IPS DF 6.9 (cell line): ENCODE measurements around the gene GNAS-AS1.

Source experiments
- DNase-seq: peaks from one replicate; pipeline ENCODE4 v3.0.0-alpha.2; 2013; ENCODE audit warnings: low read depth, low spot score
- H3K27ac ChIP-seq: one replicate; pipeline ENCODE4 v1.5.1; 2013; ENCODE audit warnings: low read length, control low read depth
- H3K27me3 ChIP-seq: 2 replicates; pipeline ENCODE4 v1.6.1; 2013; ENCODE audit warnings: mild to moderate bottlenecking, low read length; ENCODE audit not compliant: control insufficient read depth, insufficient read depth
- H3K36me3 ChIP-seq: 2 replicates; pipeline ENCODE4 v1.6.1; 2013; ENCODE audit warnings: low read length; ENCODE audit not compliant: control insufficient read depth, insufficient read depth
- H3K4me1 ChIP-seq: 2 replicates; pipeline ENCODE4 v1.6.1; 2013; ENCODE audit warnings: low read length; ENCODE audit not compliant: control insufficient read depth, insufficient read depth
- H3K4me3 ChIP-seq: 2 replicates; pipeline ENCODE4 v1.5.1; 2013; ENCODE audit warnings: mild to moderate bottlenecking, low read length
- H3K9me3 ChIP-seq: 2 replicates; pipeline ENCODE4 v1.6.1; 2013; ENCODE audit warnings: low read length, inconsistent platforms; ENCODE audit not compliant: control insufficient read depth, insufficient read depth
- WGBS: extraction: QIAGEN DNeasy Blood & Tissue Kit; methylation state at CpG from one replicate; pipeline ENCODE4 v1.1.7; 2013; ENCODE audit warnings: mixed read lengths, missing lambda C conversion rate; ENCODE audit not compliant: insufficient read length, insufficient coverage; 5-methylcytosine and 5-hydroxymethylcytosine counted together

Gene GNAS-AS1

GRCh38 chr20:58795181-58795922 is 55.4 kb downstream of the GNAS-AS1 start:
- Histone ChIP-seq H3K4me1 (peaks cover 2% of the 10 kb centered on the region), H3K36me3 (no peaks in the 10 kb centered on the region), H3K9me3 (no peaks in the 10 kb centered on the region), H3K27ac (no peak overlapping the region), H3K27me3 (no peaks in the 10 kb centered on the region), H3K4me3 (no peak overlapping the region)
- no peak for DNase-seq
- no CpG with 5 or more reads among the region's 20 CpGs for WGBS

GRCh38 chr20:58794510-58795180 is 56.1 kb downstream of the GNAS-AS1 start:
- no CpG with 5 or more reads among the region's 19 CpGs for WGBS
- Histone ChIP-seq H3K27me3 (no peaks in the 10 kb centered on the region), H3K36me3 (no peaks in the 10 kb centered on the region)

GRCh38 chr20:58793512-58794420 is 56.9 kb downstream of the GNAS-AS1 start:
- WGBS: no CpG with 5 or more reads among the region's 29 CpGs

More at GRCh38 chr20:58794510-58795180, 56.1 kb downstream of the GNAS-AS1 start:
- Histone ChIP-seq H3K9me3 (no peaks in the 10 kb centered on the region), H3K27ac (no peak overlapping the region), H3K4me1 (no peaks in the 10 kb centered on the region; the same call in 1 of the 2 replicates), H3K4me3 (no peak overlapping the region)
- no peak for DNase-seq

GRCh38 chr20:58792426-58792825 is 58.3 kb downstream of the GNAS-AS1 start:
- WGBS: no CpG with 5 or more reads among the region's 7 CpGs
- Histone ChIP-seq H3K36me3 (no peaks in the 10 kb centered on the region), H3K4me3 (no peak overlapping the region), H3K4me1 (no peaks in the 10 kb centered on the region; the same call in 1 of the 2 replicates), H3K27me3 (no peaks in the 10 kb centered on the region), H3K27ac (no peak overlapping the region), H3K9me3 (no peaks in the 10 kb centered on the region)
- DNase-seq: no peak

More at GRCh38 chr20:58793512-58794420, 56.9 kb downstream of the GNAS-AS1 start:
- no peaks in the 10 kb centered on the region for H3K9me3 ChIP-seq
- no peak for DNase-seq
- no peaks in the 10 kb centered on the region for H3K27me3 ChIP-seq
- no peak overlapping the region for H3K4me3 ChIP-seq
- H3K4me1 ChIP-seq: no peaks in the 10 kb centered on the region; the same call in 1 of the 2 replicates
- H3K27ac ChIP-seq: no peak overlapping the region
- H3K36me3 ChIP-seq: no peaks in the 10 kb centered on the region

GRCh38 chr20:58791286-58791685 is 59.4 kb downstream of the GNAS-AS1 start:
- no CpG with 5 or more reads among the region's 7 CpGs for WGBS
- no peak overlapping the region for H3K27ac ChIP-seq
- H3K9me3 ChIP-seq: no peaks in the 10 kb centered on the region
- H3K27me3 ChIP-seq: no peaks in the 10 kb centered on the region
- H3K4me3 ChIP-seq: no peak overlapping the region
- no peak for DNase-seq
- H3K36me3 ChIP-seq: no peaks in the 10 kb centered on the region
- no peaks in the 10 kb centered on the region for H3K4me1 ChIP-seq

GRCh38 chr20:58790454-58790853 is 60.2 kb downstream of the GNAS-AS1 start:
- DNase-seq: no peak
- Histone ChIP-seq H3K27ac (no peak overlapping the region), H3K27me3 (no peaks in the 10 kb centered on the region), H3K36me3 (no peaks in the 10 kb centered on the region), H3K4me1 (no peaks in the 10 kb centered on the region), H3K9me3 (no peaks in the 10 kb centered on the region), H3K4me3 (no peak overlapping the region)
- no CpG with 5 or more reads among the region's 10 CpGs for WGBS

GRCh38 chr20:58788896-58789544 is 61.7 kb downstream of the GNAS-AS1 start:
- no peaks in the 10 kb centered on the region for H3K9me3 ChIP-seq
- no peaks in the 10 kb centered on the region for H3K27me3 ChIP-seq
- no peak overlapping the region for H3K4me3 ChIP-seq
- no peak overlapping the region for H3K27ac ChIP-seq
- no peaks in the 10 kb centered on the region; the same call in 1 of the 2 replicates for H3K4me1 ChIP-seq
- no peaks in the 10 kb centered on the region for H3K36me3 ChIP-seq
- WGBS: no CpG with 5 or more reads among the region's 15 CpGs
- DNase-seq: no peak

GRCh38 chr20:58787211-58788005 is 63.3 kb downstream of the GNAS-AS1 start:
- no peaks in the 10 kb centered on the region; the same call in 1 of the 2 replicates for H3K4me1 ChIP-seq
- H3K4me3 ChIP-seq: no peak overlapping the region
- H3K9me3 ChIP-seq: no peaks in the 10 kb centered on the region
- no peaks in the 10 kb centered on the region for H3K27me3 ChIP-seq
- DNase-seq: no peak
- no peak overlapping the region for H3K27ac ChIP-seq
- H3K36me3 ChIP-seq: no peaks in the 10 kb centered on the region
- WGBS: no CpG with 5 or more reads among the region's 25 CpGs

GRCh38 chr20:58784321-58785074 is 66.2 kb downstream of the GNAS-AS1 start:
- H3K4me1 ChIP-seq: no peaks in the 10 kb centered on the region; the same call in 1 of the 2 replicates
- no peak overlapping the region for H3K27ac ChIP-seq
- no peaks in the 10 kb centered on the region for H3K9me3 ChIP-seq
- no CpG with 5 or more reads among the region's 15 CpGs for WGBS
- H3K36me3 ChIP-seq: no peaks in the 10 kb centered on the region
- no peak for DNase-seq
- no peaks in the 10 kb centered on the region for H3K27me3 ChIP-seq
- H3K4me3 ChIP-seq: no peak overlapping the region
